Measurements from ENCODE around the gene PPM1F.

- TF ChIP-seq POLR2A (IDR thresholded peaks at IDR 0.05) (no peak), CTCF (IDR thresholded peaks at IDR 0.05) (no peak)
These were observed 40.1 kb upstream of the PPM1F start for GRCh38 chr22:21992593-21993237.

Measured in Peyer's patch (tissue), 4 donors.